RPMI8226 (cell line): ENCODE measurements around the gene CSAG2.

Experiments
- DNase-seq: peaks from one replicate; pipeline ENCODE4 v3.0.0-alpha.2; 2015

CSAG2 gene

GRCh38 chrX:152658302-152658701 is 50.8 kb downstream of the CSAG2 start:
- no peak for DNase-seq
